HL-60 (cell line): ENCODE data around the gene EYA2.

ENCODE experiments used
- DNase-seq, 2 experiments: peaks; one replicate each; pipeline ENCODE4 v3.0.0-alpha.2; 2010 to 2020; ENCODE audit warnings: low read depth in 1 of 2, low spot score in 1 of 2
- H3K27ac ChIP-seq: fragments of 250-450 bp; sonication (Bioruptor Pico); replicated peaks from 2 replicates; pipeline ENCODE4 v1.5.1; 2020; ENCODE audit warnings: mild to moderate bottlenecking, moderate library complexity
- H3K27me3 ChIP-seq: fragments of 250-450 bp; sonication (Bioruptor Pico); 2 replicates; pipeline ENCODE4 v1.5.1; 2021; ENCODE audit warnings: mild to moderate bottlenecking, moderate library complexity; ENCODE audit not compliant: insufficient read depth, poor library complexity, severe bottlenecking
- H3K4me3 ChIP-seq: replicated peaks from 2 replicates; pipeline ENCODE4 v1.5.1; 2011; ENCODE audit warnings: mild to moderate bottlenecking, control low read depth, low read length; ENCODE audit not compliant: insufficient read depth
- CTCF ChIP-seq: IDR thresholded peaks from one replicate; pipeline ENCODE4 v1.5.1; 2011; ENCODE audit warnings: low read length, control low read depth, inconsistent platforms; ENCODE audit not compliant: insufficient read depth
- GABPA ChIP-seq: IDR thresholded peaks from 2 replicates; pipeline ENCODE4 v1.6.1; 2012; ENCODE audit warnings: low read depth
- POLR2AphosphoS5 ChIP-seq: IDR thresholded peaks from 2 replicates; pipeline ENCODE4 v1.6.1; 2012; ENCODE audit warnings: low read depth
- REST ChIP-seq: IDR thresholded peaks from 2 replicates; pipeline ENCODE4 v1.6.1; 2012; ENCODE audit warnings: low read depth; ENCODE audit not compliant: insufficient replicate concordance
- SPI1 ChIP-seq: IDR thresholded peaks from 2 replicates; pipeline ENCODE4 v1.6.1; 2012; ENCODE audit warnings: low read depth, mild to moderate bottlenecking, borderline replicate concordance

EYA2 gene

GRCh38 chr20:47007826-47008655, 113.4 kb downstream of the EYA2 start:
- no peak overlapping the region for H3K27ac ChIP-seq
- no peak overlapping the region for H3K4me3 ChIP-seq
- DNase-seq = no peak
- TF ChIP-seq POLR2AphosphoS5 (no peak), CTCF (no peak), REST (no peak), SPI1 (no peak)
- H3K27me3 ChIP-seq = no peaks in the 10 kb centered on the region

DNA sequence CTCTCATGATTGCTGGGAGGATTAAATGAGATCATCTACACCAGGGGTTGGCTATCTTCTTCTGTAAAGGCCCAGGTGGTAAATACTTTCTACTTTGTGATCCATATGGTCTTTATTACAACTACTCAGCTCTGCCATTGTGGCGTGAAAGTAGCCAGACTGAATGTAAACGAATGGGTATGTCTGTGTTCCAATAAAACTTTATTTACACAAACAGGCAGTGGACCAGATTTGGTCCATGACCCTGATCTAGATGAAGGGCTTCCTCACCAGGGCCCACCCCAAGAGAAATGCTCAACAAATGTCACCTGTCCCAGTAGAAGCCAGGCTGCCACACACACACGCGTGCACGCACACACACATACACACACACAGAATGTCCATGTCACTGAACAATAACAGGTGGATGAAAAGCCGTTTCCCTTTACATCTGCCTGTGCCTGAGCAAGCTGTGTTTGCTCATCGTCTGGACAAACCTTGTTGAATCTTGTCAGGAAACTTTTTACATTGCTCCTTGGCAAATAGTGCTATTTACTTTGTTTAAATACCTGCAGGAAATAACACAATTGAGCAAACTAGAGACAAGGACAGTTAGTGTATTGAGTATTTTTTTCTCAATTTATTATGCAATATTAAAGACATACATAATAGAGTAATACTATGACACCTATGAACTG, 114.3 kb downstream of the EYA2 start:
- no peak for DNase-seq
- no peak for TF ChIP-seq CTCF
- Histone ChIP-seq H3K4me3 (no peak overlapping the region), H3K27ac (no peak overlapping the region), H3K27me3 (no peaks in the 10 kb centered on the region)

DNA sequence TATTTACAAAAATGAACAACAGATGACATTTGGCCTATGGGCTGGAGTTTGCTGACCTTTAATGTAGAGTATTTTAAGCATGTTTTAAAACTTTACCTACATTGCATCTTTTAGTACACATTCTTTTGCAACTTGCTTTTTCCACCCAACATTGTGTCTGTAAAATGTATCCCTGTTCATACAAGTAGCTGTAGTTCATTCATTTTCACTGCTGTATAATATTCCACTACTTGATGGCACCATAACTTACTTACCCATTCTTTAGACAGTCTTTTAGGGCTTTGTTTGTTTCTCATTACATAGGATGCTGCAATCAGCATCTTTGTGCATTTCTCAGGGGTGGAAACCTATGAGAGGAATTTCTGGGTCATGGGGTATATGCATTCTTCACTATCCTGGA, 115.1 kb downstream of the EYA2 start:
- TF ChIP-seq POLR2AphosphoS5 (no peak), SPI1 (no peak), CTCF (no peak), GABPA (no peak), REST (no peak)
- no peak for DNase-seq
- no peak overlapping the region for H3K27ac ChIP-seq
- H3K4me3 ChIP-seq = no peak overlapping the region
- no peaks in the 10 kb centered on the region for H3K27me3 ChIP-seq
